ENCODE measurements around the gene MRPS6.
A peak's percentile ranks its signal among the peaks of the same experiment; 100 is the strongest.

Gene MRPS6

GRCh38 chr21:34135330-34135729 lies 62.0 kb downstream of the MRPS6 start:
- DNase-seq, result no peak

- DNase-seq, result no peak
These were observed 68.0 kb downstream of the MRPS6 start for GRCh38 chr21:34141373-34141772.

- DNase-seq, result no peak
These were observed 70.4 kb downstream of the MRPS6 start for GRCh38 chr21:34143685-34144182.

- DNase-seq, result no peak
These were observed 70.8 kb downstream of the MRPS6 start for GRCh38 chr21:34144224-34144623.

GRCh38 chr21:34147792-34148418 lies 74.5 kb downstream of the MRPS6 start:
- DNase-seq, result no peak

- DNase-seq, result no peak
These were observed 75.0 kb downstream of the MRPS6 start for GRCh38 chr21:34148419-34148804.

- no peak for DNase-seq
These were observed 75.6 kb downstream of the MRPS6 start for GRCh38 chr21:34148826-34149558.

- DNase-seq, result no peak
These were observed 79.1 kb downstream of the MRPS6 start for GRCh38 chr21:34152500-34152899.

GRCh38 chr21:34154878-34155277 lies 81.5 kb downstream of the MRPS6 start:
- DNase-seq, result no peak

- no peak for DNase-seq
These were observed 83.6 kb downstream of the MRPS6 start for GRCh38 chr21:34156957-34157356.

- peak; percentile 10 for DNase-seq
These were observed 84.1 kb downstream of the MRPS6 start for GRCh38 chr21:34157521-34157920.

- no peak for DNase-seq
These were observed 85.8 kb downstream of the MRPS6 start for GRCh38 chr21:34158866-34159835.

- no peak for DNase-seq
These were observed 93.1 kb downstream of the MRPS6 start for GRCh38 chr21:34166468-34166867.

GRCh38 chr21:34170886-34171285 lies 97.5 kb downstream of the MRPS6 start:
- DNase-seq, result no peak

- DNase-seq, result no peak
These were observed 101.1 kb downstream of the MRPS6 start for GRCh38 chr21:34174470-34174869.

- no peak for DNase-seq
These were observed 103.1 kb downstream of the MRPS6 start for GRCh38 chr21:34176448-34176847.

- no peak for DNase-seq
These were observed 104.7 kb downstream of the MRPS6 start for GRCh38 chr21:34177919-34178567.

- no peak for DNase-seq
These were observed 106.0 kb downstream of the MRPS6 start for GRCh38 chr21:34179204-34179935.

- DNase-seq, result no peak
These were observed 107.0 kb downstream of the MRPS6 start for GRCh38 chr21:34180407-34180806.

GRCh38 chr21:34180826-34181359 lies 107.5 kb downstream of the MRPS6 start:
- DNase-seq, result no peak

GRCh38 chr21:34181431-34182039 lies 108.2 kb downstream of the MRPS6 start:
- no peak for DNase-seq
